NCI-H510A treated with DMSO at 0.1 percent for 48 hours (cell line): ENCODE results near the gene TMEM62.
"Not testable (repeated sequence)": the region's sequence is repeated elsewhere in the genome, so short reads cannot be mapped to it uniquely, and the experiment has no call there.

Source experiments
- DNase-seq: peaks from one replicate; lab custom pipeline; 2025; lab: John Stamatoyannopoulos, UW

Gene TMEM62

GRCh38 chr15:43121863-43122262 lies 11.5 kb upstream of the TMEM62 start:
- no peak for DNase-seq

GRCh38 chr15:43125100-43125661 lies 8.2 kb upstream of the TMEM62 start:
- no peak for DNase-seq

- DNase-seq = no peak
These were observed 7.0 kb upstream of the TMEM62 start for GRCh38 chr15:43126356-43126755.

- DNase-seq = peak; percentile 88
These were observed 5.6 kb upstream of the TMEM62 start for GRCh38 chr15:43127752-43128151.

GRCh38 chr15:43128174-43128979 lies 5.0 kb upstream of the TMEM62 start:
- not testable (repeated sequence) for DNase-seq

GRCh38 chr15:43128980-43129335 lies 4.4 kb upstream of the TMEM62 start:
- no peak for DNase-seq

- no peak for DNase-seq
These were observed 456 bp upstream of the TMEM62 start for GRCh38 chr15:43132830-43133429.

GRCh38 chr15:43134157-43134635 lies 810 bp downstream of the TMEM62 start:
- DNase-seq = no peak

GRCh38 chr15:43135351-43135750 lies 2.0 kb downstream of the TMEM62 start:
- no peak for DNase-seq

GRCh38 chr15:43143203-43143941 lies 10.0 kb downstream of the TMEM62 start:
- no peak for DNase-seq

- DNase-seq = no peak
These were observed 11.1 kb downstream of the TMEM62 start for GRCh38 chr15:43144512-43144911.

GRCh38 chr15:43146184-43146583 lies 12.8 kb downstream of the TMEM62 start:
- no peak for DNase-seq

GRCh38 chr15:43150191-43150929 lies 17.0 kb downstream of the TMEM62 start:
- no peak for DNase-seq

GRCh38 chr15:43151688-43152087 lies 18.3 kb downstream of the TMEM62 start:
- DNase-seq = no peak

GRCh38 chr15:43153269-43153668 lies 19.9 kb downstream of the TMEM62 start:
- DNase-seq = no peak

GRCh38 chr15:43165801-43166325 lies 32.5 kb downstream of the TMEM62 start:
- DNase-seq = no peak

GRCh38 chr15:43167261-43167660 lies 33.9 kb downstream of the TMEM62 start:
- DNase-seq = not testable (repeated sequence)

GRCh38 chr15:43168192-43169107 lies 35.1 kb downstream of the TMEM62 start:
- DNase-seq = peak; percentile 2

GRCh38 chr15:43169888-43170287 lies 36.5 kb downstream of the TMEM62 start:
- no peak for DNase-seq

GRCh38 chr15:43175656-43176309 lies 42.4 kb downstream of the TMEM62 start:
- DNase-seq = not testable (repeated sequence)
